Trophoblast cell (in vitro differentiated cells and primary cell): ENCODE data around the gene SRBD1.

ENCODE experiments used
- DNase-seq, 2 donors: peaks; one replicate each; pipeline ENCODE4 v3.0.0-alpha.2; 2016
- H2AFZ ChIP-seq: 2 replicates; pipeline ENCODE4 v1.6.1; 2013; ENCODE audit warnings: low read length, moderate library complexity, mild to moderate bottlenecking; ENCODE audit not compliant: insufficient read depth, poor library complexity
- H2AK5ac ChIP-seq: 2 replicates; pipeline ENCODE4 v1.6.1; 2013; ENCODE audit warnings: mild to moderate bottlenecking, low read length
- H2BK120ac ChIP-seq: 2 replicates; pipeline ENCODE4 v1.6.1; 2013; ENCODE audit warnings: low read length, mild to moderate bottlenecking, moderate library complexity; ENCODE audit not compliant: insufficient read depth, poor library complexity
- H2BK12ac ChIP-seq: 2 replicates; pipeline ENCODE4 v1.6.1; 2013; ENCODE audit warnings: mild to moderate bottlenecking, low read length, moderate library complexity
- H2BK5ac ChIP-seq: 2 replicates; pipeline ENCODE4 v1.6.1; 2013; ENCODE audit warnings: low read length, low read depth, moderate library complexity, mild to moderate bottlenecking; ENCODE audit not compliant: poor library complexity
- H3K14ac ChIP-seq: 2 replicates; pipeline ENCODE4 v1.6.1; 2013; ENCODE audit warnings: mild to moderate bottlenecking, low read length
- H3K18ac ChIP-seq: 2 replicates; pipeline ENCODE4 v1.6.1; 2013; ENCODE audit warnings: mild to moderate bottlenecking, low read length
- H3K23ac ChIP-seq: 2 replicates; pipeline ENCODE4 v1.6.1; 2013; ENCODE audit warnings: low read length
- H3K27ac ChIP-seq: 2 replicates; pipeline ENCODE4 v1.5.1; 2013; ENCODE audit warnings: low read depth, mild to moderate bottlenecking, inconsistent platforms, low read length, moderate library complexity
- H3K27me3 ChIP-seq: 2 replicates; pipeline ENCODE4 v1.6.1; 2013; ENCODE audit warnings: inconsistent platforms, mild to moderate bottlenecking, low read length, moderate library complexity; ENCODE audit not compliant: insufficient read depth
- H3K36me3 ChIP-seq, 2 experiments: 1 replicate in 1 of 2; 2 replicates in 1 of 2; pipeline ENCODE4 v1.6.1; 2013; ENCODE audit warnings: low read length in 2 of 2, mild to moderate bottlenecking in 2 of 2, moderate library complexity in 1 of 2; ENCODE audit not compliant: insufficient read depth in 2 of 2, control insufficient read depth in 1 of 2
- H3K4ac ChIP-seq: 2 replicates; pipeline ENCODE4 v1.6.1; 2013; ENCODE audit warnings: low read depth, mild to moderate bottlenecking, low read length, moderate library complexity
- H3K4me1 ChIP-seq, 2 experiments: 1 replicate in 1 of 2; 2 replicates in 1 of 2; pipeline ENCODE4 v1.6.1; 2013; ENCODE audit warnings: low read length in 2 of 2, mild to moderate bottlenecking in 2 of 2, moderate library complexity in 1 of 2; ENCODE audit not compliant: insufficient read depth in 2 of 2, control insufficient read depth in 1 of 2
- H3K4me2 ChIP-seq: 2 replicates; pipeline ENCODE4 v1.6.1; 2013; ENCODE audit warnings: inconsistent platforms, mild to moderate bottlenecking, low read length, moderate library complexity
- H3K4me3 ChIP-seq: 2 replicates; pipeline ENCODE4 v1.5.1; 2013; ENCODE audit warnings: mild to moderate bottlenecking, low read depth, low read length, inconsistent platforms
- H3K79me1 ChIP-seq: one replicate; pipeline ENCODE4 v1.6.1; 2013; ENCODE audit warnings: low read length
- H3K79me2 ChIP-seq: 2 replicates; pipeline ENCODE4 v1.6.1; 2013; ENCODE audit warnings: low read length, mild to moderate bottlenecking; ENCODE audit not compliant: control insufficient read depth, insufficient read depth, poor library complexity
- H3K9ac ChIP-seq: 2 replicates; pipeline ENCODE4 v1.6.1; 2013; ENCODE audit warnings: mild to moderate bottlenecking, low read length
- H3K9me3 ChIP-seq: 2 replicates; pipeline ENCODE4 v1.6.1; 2013; ENCODE audit warnings: low read depth, mild to moderate bottlenecking, control low read depth, inconsistent platforms, low read length; ENCODE audit not compliant: insufficient read depth
- H4K12ac ChIP-seq: 2 replicates; pipeline ENCODE4 v1.6.1; 2013; ENCODE audit warnings: low read depth, mild to moderate bottlenecking, low read length, moderate library complexity
- H4K8ac ChIP-seq: 2 replicates; pipeline ENCODE4 v1.6.1; 2013; ENCODE audit warnings: low read depth, mild to moderate bottlenecking, low read length, moderate library complexity
- H4K91ac ChIP-seq: one replicate; pipeline ENCODE4 v1.6.1; 2013; ENCODE audit warnings: low read depth, mild to moderate bottlenecking, low read length, moderate library complexity
- WGBS: extraction: QIAGEN DNeasy Blood & Tissue Kit; methylation state at CpG from one replicate; pipeline ENCODE4 v1.1.7; 2013; ENCODE audit warnings: missing lambda C conversion rate; ENCODE audit not compliant: insufficient read length, insufficient coverage; ENCODE audit errors: extremely low coverage; 5-methylcytosine and 5-hydroxymethylcytosine counted together

Gene SRBD1

GRCh38 chr2:45443012-45443411, 168.1 kb downstream of the SRBD1 start:
- no peaks in the 10 kb centered on the region for H3K79me2 ChIP-seq
- H3K79me1 ChIP-seq = no peaks in the 10 kb centered on the region
- no peak overlapping the region for H3K18ac ChIP-seq
- H3K4me2 ChIP-seq = no peak overlapping the region
- H3K36me3 ChIP-seq = no peaks in the 10 kb centered on the region
- H3K4me1 ChIP-seq = no peaks in the 10 kb centered on the region
- no peak overlapping the region for H2AFZ ChIP-seq
- no peak overlapping the region for H3K4me3 ChIP-seq
- H3K23ac ChIP-seq = no peak overlapping the region
- no peak overlapping the region for H2BK12ac ChIP-seq
- H3K14ac ChIP-seq = no peak overlapping the region
- WGBS = no CpG with 5 or more reads among the region's 1 CpG
- H3K27ac ChIP-seq = no peak overlapping the region
- no peak overlapping the region for H2BK120ac ChIP-seq
- no peak for DNase-seq
- no peak overlapping the region for H2AK5ac ChIP-seq
- no peaks in the 10 kb centered on the region for H3K27me3 ChIP-seq
- no peak overlapping the region for H4K8ac ChIP-seq
- H2BK5ac ChIP-seq = no peak overlapping the region
- H3K9ac ChIP-seq = no peak overlapping the region
- no peak overlapping the region for H3K4ac ChIP-seq
- no peaks in the 10 kb centered on the region for H3K9me3 ChIP-seq
- no peak overlapping the region for H4K12ac ChIP-seq
- no peak overlapping the region for H4K91ac ChIP-seq

DNA sequence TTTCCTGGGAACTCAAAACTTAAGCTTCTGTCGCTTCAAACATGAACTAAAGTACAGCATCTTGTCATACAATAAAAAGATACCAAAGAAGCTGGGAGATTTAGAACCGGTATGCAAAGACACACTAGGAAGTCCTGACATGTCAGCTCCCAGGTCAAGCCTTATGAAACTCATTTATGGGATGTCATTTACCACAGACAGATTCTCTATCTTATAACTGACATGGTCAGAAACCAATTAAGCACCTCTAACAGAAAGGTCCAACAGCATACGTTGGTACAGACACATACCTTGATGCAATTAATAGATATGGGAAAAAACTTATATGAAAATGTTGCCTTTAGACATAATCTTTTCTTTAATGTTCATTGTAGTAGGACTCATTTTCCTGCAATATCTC, 169.0 kb downstream of the SRBD1 start:
- no peak overlapping the region for H3K23ac ChIP-seq

DNA sequence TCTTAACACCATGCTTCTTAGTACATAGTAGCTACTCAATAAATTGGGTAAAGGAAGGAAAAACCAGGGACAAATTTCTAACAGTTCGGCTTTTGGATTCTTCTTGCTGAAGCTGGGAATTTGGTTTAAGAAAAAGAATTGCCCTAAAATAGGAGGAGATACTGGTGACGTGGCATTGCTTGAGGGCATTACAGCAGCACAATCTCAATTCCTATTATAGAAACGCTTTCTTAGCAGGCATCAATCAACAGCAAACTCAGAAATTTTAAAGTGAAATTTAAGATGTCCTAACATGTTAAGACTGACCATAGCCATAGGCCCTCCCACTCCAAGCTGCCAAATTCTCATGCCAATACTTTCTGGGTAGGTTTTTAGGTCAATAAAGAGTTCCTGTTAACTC, 169.5 kb downstream of the SRBD1 start:
- H3K79me2 ChIP-seq = no peaks in the 10 kb centered on the region
- H2AFZ ChIP-seq = no peak overlapping the region
- H4K91ac ChIP-seq = no peak overlapping the region
- H3K14ac ChIP-seq = no peak overlapping the region
- no peaks in the 10 kb centered on the region for H3K9me3 ChIP-seq
- no peak overlapping the region for H2BK5ac ChIP-seq
- H3K18ac ChIP-seq = no peak overlapping the region
- H3K9ac ChIP-seq = no peak overlapping the region
- H2AK5ac ChIP-seq = no peak overlapping the region
- no peak overlapping the region for H3K4me3 ChIP-seq
- H4K12ac ChIP-seq = no peak overlapping the region
- WGBS = no CpG with 5 or more reads among the region's 3 CpGs
- no peak for DNase-seq
- no peaks in the 10 kb centered on the region for H3K79me1 ChIP-seq
- no peak overlapping the region for H2BK12ac ChIP-seq
- no peaks in the 10 kb centered on the region for H3K4me1 ChIP-seq
- no peak overlapping the region for H3K23ac ChIP-seq
- H4K8ac ChIP-seq = no peak overlapping the region
- H3K4me2 ChIP-seq = no peak overlapping the region
- no peak overlapping the region for H3K4ac ChIP-seq
- no peak overlapping the region for H3K27ac ChIP-seq
- H2BK120ac ChIP-seq = no peak overlapping the region
- H3K27me3 ChIP-seq = no peaks in the 10 kb centered on the region
- no peaks in the 10 kb centered on the region for H3K36me3 ChIP-seq

More for the DNA sequence above, 169.0 kb downstream of the SRBD1 start:
- no peak overlapping the region for H4K8ac ChIP-seq
- H3K9ac ChIP-seq = no peak overlapping the region
- H3K9me3 ChIP-seq = no peaks in the 10 kb centered on the region
- H2AFZ ChIP-seq = no peak overlapping the region
- H3K4me1 ChIP-seq = no peaks in the 10 kb centered on the region
- DNase-seq = no peak
- no peak overlapping the region for H4K91ac ChIP-seq
- no peaks in the 10 kb centered on the region for H3K27me3 ChIP-seq
- H3K4me2 ChIP-seq = no peak overlapping the region
- H4K12ac ChIP-seq = no peak overlapping the region
- H3K4me3 ChIP-seq = no peak overlapping the region
- no peak overlapping the region for H3K4ac ChIP-seq
- H2BK12ac ChIP-seq = no peak overlapping the region
- H2BK5ac ChIP-seq = no peak overlapping the region
- no peak overlapping the region for H3K27ac ChIP-seq
- H3K36me3 ChIP-seq = no peaks in the 10 kb centered on the region
- H3K14ac ChIP-seq = no peak overlapping the region
- no peak overlapping the region for H3K18ac ChIP-seq
- no peaks in the 10 kb centered on the region for H3K79me2 ChIP-seq
- H2BK120ac ChIP-seq = no peak overlapping the region
- no CpG with 5 or more reads among the region's 3 CpGs for WGBS
- H3K79me1 ChIP-seq = no peaks in the 10 kb centered on the region
- H2AK5ac ChIP-seq = no peak overlapping the region

DNA sequence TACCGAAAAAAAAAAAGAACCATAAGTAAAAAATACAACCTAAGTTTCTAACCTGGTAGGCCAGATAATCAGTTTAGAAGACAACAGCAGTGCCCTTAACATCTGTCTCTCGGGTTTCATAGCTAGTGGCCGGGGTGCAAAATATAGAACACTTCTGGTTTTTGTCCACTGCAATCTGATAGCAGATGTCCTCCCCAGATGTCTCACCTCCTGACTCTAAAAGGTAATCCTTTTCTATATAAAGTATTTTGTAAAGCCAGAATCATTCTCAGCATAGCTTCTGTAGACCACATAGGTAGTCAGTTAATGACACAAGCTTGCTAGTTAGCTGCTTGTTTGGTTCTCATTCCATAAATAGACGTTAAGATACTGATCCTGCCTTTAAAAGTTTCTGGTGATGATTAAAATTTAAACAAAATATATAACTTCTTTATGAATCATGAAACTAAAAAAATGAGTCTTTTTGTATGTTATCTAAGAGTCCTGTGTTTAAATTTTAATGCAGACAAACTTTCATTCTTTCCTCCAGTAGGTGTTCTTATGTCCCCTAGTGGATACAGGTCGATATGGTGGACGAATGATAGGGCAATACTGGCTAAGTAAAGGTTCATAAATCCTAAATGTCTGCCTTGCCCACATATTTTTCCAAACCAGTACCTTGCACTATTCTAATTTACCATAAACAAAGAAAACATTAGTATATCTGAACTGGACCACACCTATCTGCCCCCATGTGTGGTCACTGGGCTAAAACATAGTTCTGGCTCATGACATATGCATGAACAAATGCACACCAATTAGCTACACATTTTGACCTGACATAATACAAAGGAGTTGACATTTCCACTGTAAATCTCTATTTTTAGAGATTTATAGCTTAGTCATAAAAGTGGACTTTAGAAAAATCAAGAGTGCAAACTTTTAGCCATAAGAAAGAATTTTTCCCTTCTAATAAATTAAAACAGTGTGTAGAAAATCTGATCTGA, 171.0 kb downstream of the SRBD1 start:
- no peak overlapping the region for H3K14ac ChIP-seq
- H3K27ac ChIP-seq = no peak overlapping the region
- no CpG with 5 or more reads among the region's 6 CpGs for WGBS
- H3K4ac ChIP-seq = no peak overlapping the region
- no peak overlapping the region for H2BK120ac ChIP-seq
- H2AK5ac ChIP-seq = no peak overlapping the region
- H3K4me2 ChIP-seq = no peak overlapping the region
- H3K9me3 ChIP-seq = no peaks in the 10 kb centered on the region
- H2BK12ac ChIP-seq = no peak overlapping the region
- no peak overlapping the region for H2BK5ac ChIP-seq
- peak; percentile 9 to 49 for DNase-seq
- H3K36me3 ChIP-seq = no peaks in the 10 kb centered on the region
- no peaks in the 10 kb centered on the region for H3K79me1 ChIP-seq
- no peak overlapping the region for H4K91ac ChIP-seq
- H3K79me2 ChIP-seq = no peaks in the 10 kb centered on the region
- no peak overlapping the region for H3K18ac ChIP-seq
- no peaks in the 10 kb centered on the region for H3K4me1 ChIP-seq
- H4K12ac ChIP-seq = no peak overlapping the region
- H2AFZ ChIP-seq = no peak overlapping the region
- no peak overlapping the region for H4K8ac ChIP-seq
- H3K9ac ChIP-seq = no peak overlapping the region
- H3K27me3 ChIP-seq = no peaks in the 10 kb centered on the region
- no peak overlapping the region for H3K4me3 ChIP-seq
- no peak overlapping the region for H3K23ac ChIP-seq
